Trophoblast cell (in vitro differentiated cells and primary cell): Measurements from ENCODE around the gene TRDN.

Source experiments
- DNase-seq, 2 donors: peaks; one replicate each; pipeline ENCODE4 v3.0.0-alpha.2; 2016
- H2AFZ ChIP-seq: 2 replicates; pipeline ENCODE4 v1.6.1; 2013; ENCODE audit warnings: low read length, moderate library complexity, mild to moderate bottlenecking; ENCODE audit not compliant: insufficient read depth, poor library complexity
- H2AK5ac ChIP-seq: 2 replicates; pipeline ENCODE4 v1.6.1; 2013; ENCODE audit warnings: mild to moderate bottlenecking, low read length
- H2BK120ac ChIP-seq: 2 replicates; pipeline ENCODE4 v1.6.1; 2013; ENCODE audit warnings: low read length, mild to moderate bottlenecking, moderate library complexity; ENCODE audit not compliant: insufficient read depth, poor library complexity
- H2BK12ac ChIP-seq: 2 replicates; pipeline ENCODE4 v1.6.1; 2013; ENCODE audit warnings: mild to moderate bottlenecking, low read length, moderate library complexity
- H2BK5ac ChIP-seq: 2 replicates; pipeline ENCODE4 v1.6.1; 2013; ENCODE audit warnings: low read length, low read depth, moderate library complexity, mild to moderate bottlenecking; ENCODE audit not compliant: poor library complexity
- H3K14ac ChIP-seq: 2 replicates; pipeline ENCODE4 v1.6.1; 2013; ENCODE audit warnings: mild to moderate bottlenecking, low read length
- H3K18ac ChIP-seq: 2 replicates; pipeline ENCODE4 v1.6.1; 2013; ENCODE audit warnings: mild to moderate bottlenecking, low read length
- H3K23ac ChIP-seq: 2 replicates; pipeline ENCODE4 v1.6.1; 2013; ENCODE audit warnings: low read length
- H3K27ac ChIP-seq: 2 replicates; pipeline ENCODE4 v1.5.1; 2013; ENCODE audit warnings: low read depth, mild to moderate bottlenecking, inconsistent platforms, low read length, moderate library complexity
- H3K27me3 ChIP-seq: 2 replicates; pipeline ENCODE4 v1.6.1; 2013; ENCODE audit warnings: inconsistent platforms, mild to moderate bottlenecking, low read length, moderate library complexity; ENCODE audit not compliant: insufficient read depth
- H3K36me3 ChIP-seq, 2 experiments: 1 replicate in 1 of 2; 2 replicates in 1 of 2; pipeline ENCODE4 v1.6.1; 2013; ENCODE audit warnings: low read length in 2 of 2, mild to moderate bottlenecking in 2 of 2, moderate library complexity in 1 of 2; ENCODE audit not compliant: insufficient read depth in 2 of 2, control insufficient read depth in 1 of 2
- H3K4ac ChIP-seq: 2 replicates; pipeline ENCODE4 v1.6.1; 2013; ENCODE audit warnings: low read depth, mild to moderate bottlenecking, low read length, moderate library complexity
- H3K4me1 ChIP-seq, 2 experiments: 1 replicate in 1 of 2; 2 replicates in 1 of 2; pipeline ENCODE4 v1.6.1; 2013; ENCODE audit warnings: low read length in 2 of 2, mild to moderate bottlenecking in 2 of 2, moderate library complexity in 1 of 2; ENCODE audit not compliant: insufficient read depth in 2 of 2, control insufficient read depth in 1 of 2
- H3K4me2 ChIP-seq: 2 replicates; pipeline ENCODE4 v1.6.1; 2013; ENCODE audit warnings: inconsistent platforms, mild to moderate bottlenecking, low read length, moderate library complexity
- H3K4me3 ChIP-seq: 2 replicates; pipeline ENCODE4 v1.5.1; 2013; ENCODE audit warnings: mild to moderate bottlenecking, low read depth, low read length, inconsistent platforms
- H3K79me1 ChIP-seq: one replicate; pipeline ENCODE4 v1.6.1; 2013; ENCODE audit warnings: low read length
- H3K79me2 ChIP-seq: 2 replicates; pipeline ENCODE4 v1.6.1; 2013; ENCODE audit warnings: low read length, mild to moderate bottlenecking; ENCODE audit not compliant: control insufficient read depth, insufficient read depth, poor library complexity
- H3K9ac ChIP-seq: 2 replicates; pipeline ENCODE4 v1.6.1; 2013; ENCODE audit warnings: mild to moderate bottlenecking, low read length
- H3K9me3 ChIP-seq: 2 replicates; pipeline ENCODE4 v1.6.1; 2013; ENCODE audit warnings: low read depth, mild to moderate bottlenecking, control low read depth, inconsistent platforms, low read length; ENCODE audit not compliant: insufficient read depth
- H4K12ac ChIP-seq: 2 replicates; pipeline ENCODE4 v1.6.1; 2013; ENCODE audit warnings: low read depth, mild to moderate bottlenecking, low read length, moderate library complexity
- H4K8ac ChIP-seq: 2 replicates; pipeline ENCODE4 v1.6.1; 2013; ENCODE audit warnings: low read depth, mild to moderate bottlenecking, low read length, moderate library complexity
- H4K91ac ChIP-seq: one replicate; pipeline ENCODE4 v1.6.1; 2013; ENCODE audit warnings: low read depth, mild to moderate bottlenecking, low read length, moderate library complexity
- whole genome bisulfite sequencing: extraction: QIAGEN DNeasy Blood & Tissue Kit; methylation state at CpG from one replicate; pipeline ENCODE4 v1.1.7; 2013; ENCODE audit warnings: missing lambda C conversion rate; ENCODE audit not compliant: insufficient read length, insufficient coverage; ENCODE audit errors: extremely low coverage; 5-methylcytosine and 5-hydroxymethylcytosine counted together

Gene TRDN

GRCh38 chr6:123565529-123565928, 71.2 kb downstream of the TRDN start:
- Histone ChIP-seq H3K9me3 (no peaks in the 10 kb centered on the region), H3K4me2 (no peak overlapping the region), H3K4me3 (no peak overlapping the region), H4K91ac (no peak overlapping the region), H3K27me3 (no peaks in the 10 kb centered on the region), H3K4me1 (peaks cover 0 to 4% of the 10 kb centered on the region in 2 experiments), H3K79me2 (no peaks in the 10 kb centered on the region), H3K14ac (no peak overlapping the region), H4K12ac (no peak overlapping the region), H2AK5ac (no peak overlapping the region), H3K18ac (no peak overlapping the region), H2BK5ac (no peak overlapping the region), H3K23ac (no peak overlapping the region), H3K4ac (no peak overlapping the region), H2AFZ (no peak overlapping the region), H4K8ac (no peak overlapping the region), H2BK12ac (no peak overlapping the region), H3K36me3 (no peaks in the 10 kb centered on the region), H3K9ac (no peak overlapping the region), H2BK120ac (no peak overlapping the region), H3K79me1 (no peaks in the 10 kb centered on the region), H3K27ac (no peak overlapping the region)
- WGBS = no CpG with 5 or more reads among the region's 10 CpGs
- no peak for DNase-seq

GRCh38 chr6:123564361-123564760, 72.4 kb downstream of the TRDN start:
- no peaks in the 10 kb centered on the region for H3K9me3 ChIP-seq
- no peak overlapping the region for H3K4me3 ChIP-seq
- H3K79me1 ChIP-seq = no peaks in the 10 kb centered on the region
- no peak overlapping the region for H3K4ac ChIP-seq
- H3K27ac ChIP-seq = no peak overlapping the region
- H4K8ac ChIP-seq = no peak overlapping the region
- no peak overlapping the region for H2BK5ac ChIP-seq
- H2AFZ ChIP-seq = no peak overlapping the region
- no peak overlapping the region for H2BK12ac ChIP-seq
- no peak overlapping the region for H3K4me2 ChIP-seq
- DNase-seq = no peak
- H3K18ac ChIP-seq = no peak overlapping the region
- H3K4me1 ChIP-seq = peaks cover 0 to 4% of the 10 kb centered on the region in 2 experiments
- no peak overlapping the region for H3K9ac ChIP-seq
- no CpG with 5 or more reads among the region's 3 CpGs for WGBS
- no peaks in the 10 kb centered on the region for H3K79me2 ChIP-seq
- no peak overlapping the region for H3K23ac ChIP-seq
- H3K14ac ChIP-seq = no peak overlapping the region
- no peak overlapping the region for H4K91ac ChIP-seq
- no peaks in the 10 kb centered on the region for H3K27me3 ChIP-seq
- no peak overlapping the region for H4K12ac ChIP-seq
- H2BK120ac ChIP-seq = no peak overlapping the region
- no peaks in the 10 kb centered on the region for H3K36me3 ChIP-seq
- H2AK5ac ChIP-seq = no peak overlapping the region

GRCh38 chr6:123562677-123563076, 74.1 kb downstream of the TRDN start:
- H2BK5ac ChIP-seq = no peak overlapping the region
- H4K91ac ChIP-seq = no peak overlapping the region
- no peaks in the 10 kb centered on the region for H3K27me3 ChIP-seq
- H3K23ac ChIP-seq = no peak overlapping the region
- no peak overlapping the region for H2BK12ac ChIP-seq
- H3K4ac ChIP-seq = no peak overlapping the region
- H4K8ac ChIP-seq = no peak overlapping the region
- no peak overlapping the region for H3K18ac ChIP-seq
- H3K36me3 ChIP-seq = no peaks in the 10 kb centered on the region
- H4K12ac ChIP-seq = no peak overlapping the region
- no peaks in the 10 kb centered on the region for H3K4me1 ChIP-seq
- H3K9me3 ChIP-seq = no peaks in the 10 kb centered on the region
- H3K9ac ChIP-seq = no peak overlapping the region
- no peak overlapping the region for H3K27ac ChIP-seq
- H2AK5ac ChIP-seq = no peak overlapping the region
- no peak for DNase-seq
- no peak overlapping the region for H3K4me3 ChIP-seq
- no peaks in the 10 kb centered on the region for H3K79me2 ChIP-seq
- no peaks in the 10 kb centered on the region for H3K79me1 ChIP-seq
- no peak overlapping the region for H2BK120ac ChIP-seq
- no peak overlapping the region for H3K14ac ChIP-seq
- no peak overlapping the region for H3K4me2 ChIP-seq
- H2AFZ ChIP-seq = no peak overlapping the region

- H4K8ac ChIP-seq = no peak overlapping the region
- no peak overlapping the region for H2BK120ac ChIP-seq
- H3K79me2 ChIP-seq = no peaks in the 10 kb centered on the region
- H2BK12ac ChIP-seq = no peak overlapping the region
- no peak overlapping the region for H3K14ac ChIP-seq
- H3K23ac ChIP-seq = no peak overlapping the region
- H3K27me3 ChIP-seq = no peaks in the 10 kb centered on the region
- no peak overlapping the region for H3K4me2 ChIP-seq
- H3K9me3 ChIP-seq = no peaks in the 10 kb centered on the region
- H3K4ac ChIP-seq = no peak overlapping the region
- no peak overlapping the region for H3K27ac ChIP-seq
- H4K12ac ChIP-seq = no peak overlapping the region
- H3K18ac ChIP-seq = no peak overlapping the region
- no peak overlapping the region for H3K9ac ChIP-seq
- H3K79me1 ChIP-seq = no peaks in the 10 kb centered on the region
- H3K4me1 ChIP-seq = no peaks in the 10 kb centered on the region
- no peak overlapping the region for H2BK5ac ChIP-seq
- H3K4me3 ChIP-seq = no peak overlapping the region
- DNase-seq = no peak
- H4K91ac ChIP-seq = no peak overlapping the region
- no peak overlapping the region for H2AK5ac ChIP-seq
- no peaks in the 10 kb centered on the region for H3K36me3 ChIP-seq
- no peak overlapping the region for H2AFZ ChIP-seq
- WGBS = no CpG with 5 or more reads among the region's 1 CpG
Observed at GRCh38 chr6:123562264-123562663, 74.5 kb downstream of the TRDN start.
